AG09309 (cell line): Measurements from ENCODE around the gene TRIM39.

ENCODE experiments used
- DNase-seq: peaks from one replicate; pipeline ENCODE4 v3.0.0-alpha.2; 2010; ENCODE audit warnings: low read depth
- H3K4me3 ChIP-seq: 2 replicates; pipeline ENCODE4 v1.5.1; 2011; ENCODE audit warnings: mild to moderate bottlenecking, low read depth, low read length, moderate library complexity; ENCODE audit not compliant: control insufficient read depth
- CTCF ChIP-seq: IDR thresholded peaks from 2 replicates; pipeline ENCODE4 v1.5.1; 2011; ENCODE audit warnings: mild to moderate bottlenecking, low read depth, low read length, inconsistent platforms; ENCODE audit not compliant: insufficient read depth, control insufficient read depth; ENCODE audit errors: missing control alignments

The TRIM39 gene

GRCh38 chr6:30378290-30378937, 51.7 kb downstream of the TRIM39 start:
- no peak overlapping the region for H3K4me3 ChIP-seq
- DNase-seq: no peak
- TF ChIP-seq CTCF: no peak

- H3K4me3 ChIP-seq: no peak overlapping the region
- no peak for TF ChIP-seq CTCF
- DNase-seq: no peak
Measured at GRCh38 chr6:30380464-30380863, 53.7 kb downstream of the TRIM39 start.

DNA sequence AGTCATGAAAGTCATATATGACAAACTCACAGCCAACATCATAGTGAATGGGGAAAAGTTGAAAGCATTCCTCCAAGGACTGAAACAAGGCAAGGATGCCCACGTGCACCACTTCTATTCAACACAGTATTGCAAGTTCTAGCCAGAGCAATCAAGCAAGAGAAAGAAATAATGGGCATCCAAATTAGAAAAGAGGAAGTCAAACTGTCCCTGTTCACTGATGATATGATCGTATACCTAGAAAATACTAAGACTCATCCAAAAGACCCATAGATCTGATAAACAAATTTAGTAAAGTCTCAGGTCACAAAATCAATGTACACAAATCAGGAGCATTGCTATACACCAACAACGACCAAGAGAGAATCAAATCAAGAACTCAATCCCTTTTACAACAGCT, 59.4 kb downstream of the TRIM39 start:
- DNase-seq: no peak
- no peak for TF ChIP-seq CTCF
- no peak overlapping the region for H3K4me3 ChIP-seq

DNA sequence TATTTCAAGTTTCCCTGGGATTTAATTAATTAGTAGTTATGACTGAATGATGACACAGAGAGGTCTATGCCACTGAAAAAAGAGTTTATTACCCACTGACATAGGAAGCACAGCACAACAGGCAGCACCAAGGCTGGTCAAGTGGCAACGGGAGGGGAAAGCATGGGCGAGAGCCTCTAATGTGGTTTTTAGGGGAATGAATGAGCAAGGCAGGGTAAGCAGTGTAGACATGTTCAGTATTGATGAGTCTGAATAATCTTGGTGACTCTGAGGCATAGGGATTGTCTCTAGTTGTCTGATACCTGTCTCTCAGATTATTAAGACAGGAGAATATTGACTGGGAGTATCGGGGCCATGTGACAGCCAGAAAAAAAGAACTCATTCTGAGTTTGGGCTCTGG, 64.5 kb downstream of the TRIM39 start:
- no peak overlapping the region for H3K4me3 ChIP-seq
- DNase-seq: no peak
- TF ChIP-seq CTCF: no peak
